GM15510 (cell line): ENCODE results near the gene MYO18B.

ENCODE experiments used
- POLR2A ChIP-seq: IDR thresholded peaks from 3 replicates; pipeline ENCODE4 v1.6.1; 2011; ENCODE audit warnings: borderline replicate concordance; ENCODE audit not compliant: insufficient read length; ENCODE audit errors: extremely low read depth

MYO18B gene

GRCh38 chr22:25997886-25998775 lies 256.1 kb downstream of the MYO18B start:
- no peak for TF ChIP-seq POLR2A

- no peak for TF ChIP-seq POLR2A
Observed at GRCh38 chr22:26002456-26002855, 260.5 kb downstream of the MYO18B start.

- no peak for TF ChIP-seq POLR2A
Observed at GRCh38 chr22:26004477-26004876, 262.5 kb downstream of the MYO18B start.

GRCh38 chr22:26008587-26008986 lies 266.6 kb downstream of the MYO18B start:
- no peak for TF ChIP-seq POLR2A

- no peak for TF ChIP-seq POLR2A
Observed at GRCh38 chr22:26016916-26017315, 274.9 kb downstream of the MYO18B start.

- no peak for TF ChIP-seq POLR2A
Observed at GRCh38 chr22:26017932-26018331, 275.9 kb downstream of the MYO18B start.

- TF ChIP-seq POLR2A = no peak
Observed at GRCh38 chr22:26019596-26019995, 277.6 kb downstream of the MYO18B start.

- TF ChIP-seq POLR2A = no peak
Observed at GRCh38 chr22:26021516-26021915, 279.5 kb downstream of the MYO18B start.

- no peak for TF ChIP-seq POLR2A
Observed at GRCh38 chr22:26023104-26023775, 281.3 kb downstream of the MYO18B start.

GRCh38 chr22:26025626-26026025 lies 283.6 kb downstream of the MYO18B start:
- TF ChIP-seq POLR2A = no peak

GRCh38 chr22:26027341-26027740 lies 285.4 kb downstream of the MYO18B start:
- TF ChIP-seq POLR2A = no peak

GRCh38 chr22:26031641-26032040 lies 289.7 kb downstream of the MYO18B start:
- TF ChIP-seq POLR2A = no peak

GRCh38 chr22:26033071-26033470 lies 291.1 kb downstream of the MYO18B start:
- TF ChIP-seq POLR2A = no peak

GRCh38 chr22:26033586-26033985 lies 291.6 kb downstream of the MYO18B start:
- no peak for TF ChIP-seq POLR2A

- TF ChIP-seq POLR2A = no peak
Observed at GRCh38 chr22:26035523-26035922, 293.5 kb downstream of the MYO18B start.

GRCh38 chr22:26038365-26038764 lies 296.4 kb downstream of the MYO18B start:
- TF ChIP-seq POLR2A = no peak
